Hematopoietic multipotent progenitor cell treated with erythropoietin and hydrocortisone succinate and interleukin-3 and kit ligand, for 6 days (in vitro differentiated cells): Measurements from ENCODE around the gene MICAL2.

Experiments
- DNase-seq: peaks from one replicate; pipeline ENCODE4 v3.0.0-alpha.2; 2015

The MICAL2 gene

GRCh38 chr11:12258451-12258850 is 148.1 kb downstream of the MICAL2 start:
- no peak for DNase-seq

DNA sequence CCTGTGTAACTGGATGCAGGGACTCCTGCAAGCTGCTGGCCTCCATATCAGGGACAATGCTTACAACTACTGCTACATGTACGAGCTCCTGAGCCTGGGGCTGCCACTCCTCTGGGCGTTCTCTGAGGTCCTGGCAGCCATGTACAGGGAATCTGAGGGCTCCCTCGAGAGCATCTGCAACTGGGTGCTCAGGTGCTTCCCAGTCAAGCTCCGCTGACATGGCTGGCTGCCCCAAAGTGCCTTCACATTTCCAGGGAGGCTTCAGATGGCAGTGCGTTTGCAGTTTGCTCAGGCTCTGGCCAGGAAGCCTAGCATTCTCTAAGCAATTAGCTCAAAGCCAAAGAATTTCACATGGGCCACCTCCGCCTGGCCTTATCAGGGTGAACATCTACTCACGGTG is 149.6 kb downstream of the MICAL2 start:
- no peak for DNase-seq

GRCh38 chr11:12260731-12261521 is 150.5 kb downstream of the MICAL2 start:
- DNase-seq = no peak

DNA sequence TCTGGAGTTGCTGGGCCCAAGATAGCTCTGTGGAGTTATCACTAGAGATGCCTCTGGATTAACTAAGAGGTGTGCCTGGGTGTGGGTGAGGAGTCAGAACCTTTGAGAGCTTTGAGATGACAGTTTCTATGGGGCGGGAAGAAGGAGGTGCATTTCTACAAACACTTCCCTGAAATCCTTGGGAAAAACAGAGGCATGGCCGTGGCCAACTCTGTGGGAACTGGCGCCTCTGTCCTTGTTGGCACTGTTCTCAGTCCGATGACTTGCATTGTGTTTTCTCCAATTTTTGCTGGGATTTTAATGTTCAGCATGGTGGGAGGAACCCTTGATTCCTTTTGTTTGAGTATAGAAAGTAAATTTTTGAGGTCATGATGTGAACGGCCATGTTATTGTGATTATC is 151.2 kb downstream of the MICAL2 start:
- no peak for DNase-seq

- peak; percentile 85 for DNase-seq
These were observed 152.8 kb downstream of the MICAL2 start for GRCh38 chr11:12263141-12263693.

DNA sequence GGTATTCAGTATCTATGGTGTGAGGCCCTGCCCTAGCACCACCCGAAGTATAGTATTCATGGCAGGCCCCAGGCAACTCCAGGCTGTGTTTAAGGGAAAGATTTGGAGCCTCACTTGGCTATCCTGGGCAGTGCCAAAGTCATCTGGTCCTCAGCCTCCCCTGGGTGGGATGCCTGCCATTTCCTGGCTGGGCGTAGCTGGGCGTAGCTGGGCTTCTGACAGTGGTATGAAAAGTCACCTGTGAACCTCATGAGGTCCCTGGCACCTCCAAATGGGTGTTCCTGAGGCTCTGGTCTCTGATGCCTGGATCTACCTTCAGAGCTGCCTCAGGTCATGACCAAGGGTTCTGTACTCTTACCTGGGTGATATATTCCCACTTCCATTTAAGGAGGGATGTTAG is 154.0 kb downstream of the MICAL2 start:
- no peak for DNase-seq

DNA sequence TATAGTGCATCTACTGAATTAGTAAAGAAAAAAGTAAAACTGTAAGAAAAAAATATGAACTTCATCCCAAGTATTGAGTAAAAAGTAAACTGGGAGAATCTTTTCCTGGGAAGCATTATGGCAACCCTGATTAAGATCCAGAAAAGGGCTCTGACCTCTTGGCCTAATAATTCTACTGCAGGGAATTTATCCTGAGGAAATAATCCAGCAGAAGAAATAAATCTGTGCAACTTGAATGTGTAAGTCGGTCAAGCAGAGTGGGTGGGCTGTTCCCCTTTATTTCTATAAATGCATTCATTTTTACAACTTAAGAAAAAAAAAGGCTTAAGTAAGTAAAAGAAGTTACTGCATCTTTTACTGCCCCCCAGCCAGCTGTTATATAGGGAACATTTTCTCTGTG is 155.7 kb downstream of the MICAL2 start:
- no peak for DNase-seq

DNA sequence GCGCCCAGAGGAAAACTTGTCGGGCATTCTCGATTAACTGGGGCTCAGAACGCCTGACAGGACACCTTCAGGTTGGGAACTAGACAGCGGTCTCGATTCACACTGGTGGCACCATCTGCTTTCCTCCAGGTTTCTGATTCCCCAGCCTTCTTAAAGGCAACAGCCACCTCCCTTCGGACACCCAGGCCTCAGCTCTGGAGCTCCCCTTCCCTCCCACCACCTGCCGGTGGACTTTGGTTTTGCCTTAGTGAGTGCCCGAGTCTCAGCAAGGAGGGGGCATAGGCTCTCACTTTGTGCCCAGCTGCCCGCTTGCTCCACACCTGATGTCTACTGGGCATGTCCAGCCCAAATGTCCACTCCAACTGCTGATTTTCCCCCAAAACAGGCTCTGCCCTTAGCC is 156.6 kb downstream of the MICAL2 start:
- DNase-seq = no peak

DNA sequence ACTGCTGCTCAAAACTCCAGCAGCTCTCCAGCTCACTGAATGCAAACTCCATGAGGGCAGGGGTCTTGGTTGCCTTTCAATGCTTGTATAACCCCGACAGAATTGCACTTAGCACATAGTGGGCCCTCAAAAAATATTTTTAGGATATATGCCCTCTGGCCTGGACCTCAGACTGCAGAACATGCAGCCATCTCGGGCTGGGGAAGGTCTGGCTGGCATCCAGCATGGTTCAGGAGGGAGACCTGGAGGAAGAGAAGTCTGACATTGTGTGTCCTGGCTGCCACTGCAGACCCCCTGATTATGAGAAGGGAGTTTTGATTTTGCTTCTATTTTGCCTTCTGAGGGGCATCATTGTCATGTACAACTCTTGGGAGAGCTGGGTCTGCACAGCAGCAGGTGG is 157.5 kb downstream of the MICAL2 start:
- DNase-seq = no peak

GRCh38 chr11:12269104-12269441 is 158.7 kb downstream of the MICAL2 start:
- no peak for DNase-seq

DNA sequence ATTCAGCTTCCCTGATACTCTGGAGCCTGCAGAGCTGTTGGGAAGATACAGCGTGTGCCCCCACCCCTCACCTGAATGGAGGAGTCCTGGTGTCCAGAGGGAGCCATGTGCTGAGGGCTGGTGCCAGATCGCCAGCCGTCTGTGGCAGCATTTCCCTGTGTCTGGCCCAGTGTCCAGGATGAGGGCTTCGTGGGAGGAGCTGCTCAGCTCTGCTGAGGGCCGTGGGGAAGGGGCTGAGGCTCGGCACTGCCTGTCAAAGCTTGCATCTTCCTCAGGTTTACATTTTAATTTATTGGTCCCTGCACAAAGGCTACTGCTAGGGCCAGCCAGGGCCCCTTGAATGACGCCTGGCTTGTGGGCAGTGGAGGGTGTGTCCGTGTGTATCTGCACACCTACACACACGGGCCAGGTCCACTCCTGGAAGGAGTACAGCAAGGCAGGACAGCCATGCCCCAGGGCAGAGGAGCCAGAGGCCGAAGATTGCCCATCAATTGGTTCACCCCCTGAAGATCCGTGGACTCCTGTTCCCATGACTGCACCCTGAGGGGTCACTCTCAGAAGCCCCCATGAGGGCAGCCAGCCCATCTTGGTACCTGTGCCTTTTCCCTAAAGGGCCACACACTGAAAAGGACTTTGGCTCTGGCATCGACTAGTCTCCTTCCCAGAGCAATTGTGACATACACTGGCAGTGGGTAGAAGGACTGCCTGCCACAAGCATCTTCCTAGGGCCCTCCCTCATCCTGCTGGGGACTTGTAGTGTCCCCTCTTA is 159.2 kb downstream of the MICAL2 start:
- no peak for DNase-seq

DNA sequence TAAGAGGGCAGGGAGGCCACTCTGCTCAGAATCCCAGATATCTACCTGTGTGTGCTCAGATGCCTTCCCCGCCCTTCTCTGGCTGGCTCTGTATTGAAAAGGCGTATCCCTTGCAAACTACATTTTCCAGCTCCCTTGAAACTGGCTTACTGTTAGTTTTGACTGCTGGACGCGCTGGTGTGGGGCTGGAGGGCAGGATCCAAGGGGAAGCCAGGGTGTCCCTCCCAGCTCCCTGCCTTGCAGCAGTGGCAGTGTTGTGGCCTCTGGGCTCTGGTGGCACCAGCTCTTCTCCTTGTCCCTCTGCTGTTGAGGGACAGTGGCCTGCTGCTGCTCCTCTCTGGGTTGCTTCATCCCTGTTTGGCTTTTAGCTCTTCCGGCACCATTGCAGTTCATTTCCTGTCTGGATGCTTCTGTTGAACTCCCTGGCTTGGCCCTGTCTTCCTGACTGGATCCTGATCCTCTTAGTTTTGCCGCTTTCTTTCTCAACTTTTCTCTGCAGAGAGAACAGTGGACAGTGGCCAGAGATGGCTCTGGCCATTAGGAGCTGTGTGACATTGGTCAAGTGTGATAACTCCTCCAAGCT is 159.9 kb downstream of the MICAL2 start:
- no peak for DNase-seq

- no peak for DNase-seq
These were observed 160.4 kb downstream of the MICAL2 start for GRCh38 chr11:12270817-12271216.

DNA sequence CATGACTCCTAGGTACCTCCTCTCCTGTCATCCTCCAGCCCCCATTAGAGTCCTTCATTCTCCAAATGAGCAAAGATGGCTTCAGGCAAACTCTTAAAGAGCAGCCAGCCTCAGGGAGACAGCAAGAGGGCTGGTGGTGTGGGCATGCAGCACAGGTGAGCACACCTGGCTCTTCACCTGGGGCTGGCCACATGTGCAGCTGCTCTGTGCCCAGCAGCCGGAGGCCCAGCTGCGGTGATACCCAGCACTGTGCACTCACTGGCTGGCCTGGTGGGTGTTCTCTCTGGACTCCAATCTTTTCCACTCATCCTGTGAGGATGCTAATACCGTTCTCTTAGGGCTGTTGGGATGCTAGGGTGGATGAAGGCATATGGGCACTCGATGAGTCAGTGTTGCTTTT is 160.9 kb downstream of the MICAL2 start:
- no peak for DNase-seq

GRCh38 chr11:12271826-12272366 is 161.5 kb downstream of the MICAL2 start:
- no peak for DNase-seq

- no peak for DNase-seq
These were observed 162.6 kb downstream of the MICAL2 start for GRCh38 chr11:12272821-12273617.

DNA sequence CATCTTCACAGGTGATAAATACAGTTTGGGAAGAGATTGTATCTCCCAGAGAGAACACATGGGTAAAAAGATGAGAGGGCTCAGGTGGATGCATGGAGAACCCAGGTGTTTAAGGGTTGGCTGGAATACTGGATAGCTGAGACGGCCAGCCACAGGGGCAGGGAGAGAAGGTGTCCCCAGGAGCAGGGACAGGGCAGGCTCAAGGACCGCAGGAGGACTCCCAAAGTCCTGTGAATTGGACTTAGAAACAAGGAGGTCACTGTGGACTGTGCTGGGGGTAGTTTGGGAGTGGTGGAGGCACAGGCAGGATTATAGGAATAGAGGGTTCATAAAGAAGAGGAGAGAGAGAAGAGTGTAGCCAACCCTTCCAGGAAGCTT is 163.2 kb downstream of the MICAL2 start:
- no peak for DNase-seq

DNA sequence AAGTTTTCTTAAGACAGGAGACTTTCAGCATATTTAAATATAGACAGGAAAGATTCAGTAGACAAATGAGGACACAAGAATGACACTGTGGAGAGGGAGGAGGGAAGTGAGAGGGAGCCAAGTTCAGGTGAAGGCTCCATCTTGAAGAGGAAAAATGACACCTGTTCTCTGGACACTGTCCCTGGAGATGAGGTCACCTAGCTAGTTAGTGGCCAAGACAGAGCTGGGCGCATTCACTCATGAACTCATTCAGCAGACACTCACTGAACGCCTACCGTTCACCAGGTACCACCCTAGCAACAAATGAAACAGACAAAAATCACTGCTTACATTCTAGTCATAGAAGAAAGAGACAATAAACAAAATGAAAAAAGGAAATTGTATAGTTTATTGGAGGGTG is 163.7 kb downstream of the MICAL2 start:
- no peak for DNase-seq

DNA sequence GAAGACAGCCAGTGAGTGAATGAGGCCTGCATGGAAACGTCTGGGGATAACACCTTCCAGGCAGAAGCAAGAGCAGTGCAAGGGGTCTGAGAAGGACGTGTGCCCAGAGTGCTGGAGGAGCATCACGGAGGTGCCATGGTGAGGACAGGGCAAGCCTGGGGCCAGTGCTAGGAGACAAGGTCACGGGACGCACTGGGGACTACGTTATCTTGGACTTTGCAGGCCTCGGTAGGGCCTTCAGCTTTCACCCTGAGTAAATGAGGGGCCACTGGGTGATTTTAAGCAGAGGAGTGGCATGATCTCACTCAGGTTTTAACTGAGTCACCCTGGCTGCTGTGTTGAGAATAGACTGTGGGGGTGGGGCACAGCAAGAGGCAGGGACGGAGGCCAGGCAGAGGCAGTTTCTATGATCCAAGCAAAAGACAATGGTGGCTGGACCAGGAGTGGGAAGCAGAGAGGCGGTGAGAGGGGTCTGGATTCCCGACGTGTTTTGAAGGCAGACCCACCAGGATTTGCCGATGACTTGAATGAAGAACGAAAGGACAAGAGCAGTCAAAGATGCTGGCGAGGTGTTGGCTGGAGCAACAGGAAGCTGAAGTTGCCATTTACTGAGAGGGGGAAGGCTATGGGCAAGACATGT is 164.3 kb downstream of the MICAL2 start:
- DNase-seq = no peak

DNA sequence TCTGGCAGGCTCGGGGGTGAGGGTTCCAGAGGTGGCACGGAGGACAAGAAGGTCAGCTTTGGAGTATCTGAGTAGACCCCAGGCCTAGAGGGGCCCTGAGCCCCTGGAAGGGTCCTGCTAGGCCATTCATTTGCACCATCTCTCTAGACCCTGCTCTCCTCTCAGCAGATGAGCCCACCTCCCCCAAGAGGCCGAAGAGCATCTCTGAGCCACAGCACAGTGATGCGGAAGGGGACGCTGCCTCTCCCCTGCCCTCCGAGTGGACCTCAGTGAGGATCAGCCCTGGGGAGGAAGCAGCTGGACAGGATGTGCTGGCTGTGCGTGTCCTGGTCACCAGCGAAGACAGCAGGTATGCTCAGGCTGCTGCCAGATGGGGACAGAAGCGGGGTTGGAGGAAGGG is 165.4 kb downstream of the MICAL2 start:
- no peak for DNase-seq

GRCh38 chr11:12276356-12276755 is 166.0 kb downstream of the MICAL2 start:
- DNase-seq = no peak

- no peak for DNase-seq
These were observed 166.6 kb downstream of the MICAL2 start for GRCh38 chr11:12276831-12277475.
